GM18517 (cell line): ENCODE results near the gene IFRD1.
"Not testable (repeated sequence)": the region's sequence is repeated elsewhere in the genome, so short reads cannot be mapped to it uniquely, and the experiment has no call there.

Experiments
- ATAC-seq: cut with Tn5 transposase; IDR thresholded peaks from one replicate; pipeline ENCODE4 v1.9.1; 2021; ENCODE audit warnings: mild to moderate bottlenecking, moderate library complexity; ENCODE audit not compliant: unreplicated experiment

Gene IFRD1

GRCh38 chr7:112442210-112442609 lies 8.1 kb upstream of the IFRD1 start:
- ATAC-seq = no peak

- ATAC-seq = no peak
These were observed 5.8 kb upstream of the IFRD1 start for GRCh38 chr7:112444505-112444904.

GRCh38 chr7:112446431-112446830 lies 3.8 kb upstream of the IFRD1 start:
- ATAC-seq = no peak

DNA sequence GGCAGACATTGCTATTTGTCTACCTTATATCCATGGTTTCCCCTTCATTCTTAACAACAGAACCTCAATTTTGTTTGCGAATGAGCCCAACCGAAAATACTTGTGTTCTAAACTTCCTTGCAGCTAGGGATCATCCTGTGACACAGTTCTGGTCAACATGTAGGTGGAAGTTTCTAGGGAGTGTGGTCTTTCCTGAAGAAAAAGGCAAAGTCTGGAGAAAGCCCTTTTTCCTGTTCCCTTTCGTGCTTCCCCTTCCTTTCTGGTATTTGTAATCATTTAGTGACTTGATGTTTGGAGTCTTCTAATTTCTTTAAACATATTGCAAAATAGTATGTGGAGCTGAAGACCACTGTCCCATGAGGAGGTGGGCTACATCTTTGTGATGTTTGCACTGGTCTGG lies 2.9 kb upstream of the IFRD1 start:
- no peak for ATAC-seq

- no peak for ATAC-seq
These were observed 1.9 kb upstream of the IFRD1 start for GRCh38 chr7:112448381-112448780.

GRCh38 chr7:112448891-112449290 lies 1.4 kb upstream of the IFRD1 start:
- ATAC-seq = no peak

DNA sequence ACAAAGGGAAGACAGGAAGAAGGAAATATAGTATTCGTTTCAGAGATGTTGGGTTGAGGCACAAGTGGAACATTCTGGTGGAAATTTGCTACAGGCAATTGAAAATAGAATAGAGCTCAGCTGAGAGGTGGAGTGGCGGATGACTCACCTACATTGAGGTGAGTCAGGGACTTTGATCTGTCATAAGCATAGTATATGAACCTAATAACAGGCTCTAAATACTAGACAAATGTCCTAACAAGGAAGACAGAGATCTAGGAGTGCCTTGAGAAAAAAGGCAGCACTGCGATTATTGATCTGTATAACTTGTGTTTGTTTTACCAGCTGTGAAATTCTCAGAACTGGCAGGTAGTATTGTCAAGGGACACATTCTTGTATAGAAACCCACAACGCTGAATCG lies 907 bp upstream of the IFRD1 start:
- no peak for ATAC-seq

DNA sequence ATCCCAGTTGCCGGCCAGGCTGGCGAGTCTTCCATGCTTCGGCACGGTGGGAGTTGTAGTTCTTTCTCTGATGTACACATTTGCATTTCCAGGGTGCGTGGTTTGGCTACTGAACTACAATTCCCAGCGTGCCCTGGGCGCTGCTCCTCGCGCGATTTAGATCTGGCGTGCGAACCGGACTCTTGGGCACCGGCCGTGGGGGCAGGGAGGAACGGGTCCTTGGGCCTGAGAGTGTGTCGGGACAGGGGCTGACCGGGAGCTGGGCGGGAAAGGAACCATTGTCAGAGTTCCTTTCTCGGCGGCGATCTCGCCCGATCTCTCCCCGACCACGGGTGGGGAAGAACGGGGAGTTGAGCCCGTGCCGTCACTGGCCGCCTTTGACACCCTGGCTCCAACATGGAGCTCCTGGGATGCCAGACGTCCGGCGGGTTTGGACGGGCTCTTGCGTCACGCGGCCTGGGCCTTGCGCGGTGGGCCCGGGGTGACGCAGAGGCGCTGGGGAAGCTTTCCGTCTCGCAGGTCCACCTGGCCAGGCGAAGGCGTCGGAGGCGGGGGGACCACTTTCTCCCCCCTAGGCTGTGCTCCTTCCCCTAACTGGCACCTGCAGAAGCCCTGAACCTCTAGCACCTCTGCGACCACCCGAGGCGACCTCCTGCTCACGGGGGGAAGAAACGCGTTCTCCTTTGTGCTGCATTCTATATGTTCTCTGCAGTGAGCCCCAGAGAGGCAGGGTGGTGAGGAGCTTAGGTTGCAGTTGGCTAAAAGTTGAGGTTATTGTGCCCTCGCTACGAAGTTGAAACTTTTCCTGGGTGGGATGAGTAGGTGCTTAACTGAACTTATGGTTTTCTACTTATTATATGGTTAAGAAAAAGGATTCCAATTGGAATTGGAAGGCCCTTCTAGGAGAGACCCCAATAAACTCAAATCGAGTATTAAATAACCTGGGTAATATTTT lies 824 bp downstream of the IFRD1 start:
- ATAC-seq = peak; percentile 87

GRCh38 chr7:112452102-112452888 lies 2.0 kb downstream of the IFRD1 start:
- no peak for ATAC-seq

- no peak for ATAC-seq
These were observed 3.4 kb downstream of the IFRD1 start for GRCh38 chr7:112453505-112454171.

DNA sequence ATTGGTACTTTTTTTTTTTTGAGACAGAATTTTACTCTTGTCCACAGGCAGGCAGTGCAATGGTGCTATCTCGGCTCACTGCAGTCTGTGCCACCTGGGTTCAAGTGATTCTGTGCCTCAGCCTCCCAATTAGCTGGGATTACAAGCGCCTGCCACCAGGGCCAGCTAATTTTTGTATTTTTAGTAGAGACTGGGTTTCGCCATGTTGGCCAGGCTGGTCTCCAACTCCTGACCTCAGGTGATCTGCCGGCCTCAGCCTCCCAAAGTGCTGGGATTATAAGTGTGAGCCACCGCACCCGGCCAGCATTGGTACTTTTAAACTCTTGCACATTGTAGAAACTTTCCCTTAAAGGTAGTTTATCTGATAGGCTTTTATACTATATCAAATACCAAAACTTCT lies 3.9 kb downstream of the IFRD1 start:
- not testable (repeated sequence) for ATAC-seq

- no peak for ATAC-seq
These were observed 9.4 kb downstream of the IFRD1 start for GRCh38 chr7:112459645-112460044.

DNA sequence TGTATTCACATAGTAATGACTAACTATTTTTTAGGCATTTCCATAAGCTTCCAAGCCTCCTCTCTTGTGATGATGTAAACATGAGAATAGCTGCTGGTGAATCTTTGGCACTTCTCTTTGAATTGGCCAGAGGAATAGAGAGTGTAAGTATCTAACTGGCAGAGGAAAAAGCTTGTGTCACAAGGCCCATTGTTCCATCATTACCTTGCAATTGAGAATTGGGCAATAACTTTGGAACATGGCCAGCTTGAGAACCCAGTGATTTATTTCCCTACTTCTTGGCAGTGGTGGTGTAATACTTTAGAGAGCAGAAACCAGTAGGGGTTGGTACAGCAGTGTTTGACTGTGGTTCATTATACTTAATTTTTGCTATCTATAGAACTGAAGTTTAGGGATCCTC lies 12.0 kb downstream of the IFRD1 start:
- no peak for ATAC-seq

DNA sequence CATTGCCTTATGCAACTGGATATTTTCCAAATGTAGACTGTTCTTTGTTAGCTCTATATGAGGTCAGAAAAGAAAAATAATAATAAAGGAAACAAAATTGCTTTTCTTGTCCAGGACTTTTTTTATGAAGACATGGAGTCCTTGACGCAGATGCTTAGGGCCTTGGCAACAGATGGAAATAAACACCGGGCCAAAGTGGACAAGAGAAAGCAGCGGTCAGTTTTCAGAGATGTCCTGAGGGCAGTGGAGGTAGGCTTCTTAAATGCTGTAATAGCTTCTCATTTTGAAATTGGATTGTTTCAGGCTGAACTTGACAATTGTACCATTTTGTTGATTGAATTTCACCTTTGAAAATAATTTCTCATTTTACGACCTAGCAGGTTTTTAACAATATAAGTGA lies 17.6 kb downstream of the IFRD1 start:
- ATAC-seq = no peak

- no peak for ATAC-seq
These were observed 19.9 kb downstream of the IFRD1 start for GRCh38 chr7:112470194-112470593.

DNA sequence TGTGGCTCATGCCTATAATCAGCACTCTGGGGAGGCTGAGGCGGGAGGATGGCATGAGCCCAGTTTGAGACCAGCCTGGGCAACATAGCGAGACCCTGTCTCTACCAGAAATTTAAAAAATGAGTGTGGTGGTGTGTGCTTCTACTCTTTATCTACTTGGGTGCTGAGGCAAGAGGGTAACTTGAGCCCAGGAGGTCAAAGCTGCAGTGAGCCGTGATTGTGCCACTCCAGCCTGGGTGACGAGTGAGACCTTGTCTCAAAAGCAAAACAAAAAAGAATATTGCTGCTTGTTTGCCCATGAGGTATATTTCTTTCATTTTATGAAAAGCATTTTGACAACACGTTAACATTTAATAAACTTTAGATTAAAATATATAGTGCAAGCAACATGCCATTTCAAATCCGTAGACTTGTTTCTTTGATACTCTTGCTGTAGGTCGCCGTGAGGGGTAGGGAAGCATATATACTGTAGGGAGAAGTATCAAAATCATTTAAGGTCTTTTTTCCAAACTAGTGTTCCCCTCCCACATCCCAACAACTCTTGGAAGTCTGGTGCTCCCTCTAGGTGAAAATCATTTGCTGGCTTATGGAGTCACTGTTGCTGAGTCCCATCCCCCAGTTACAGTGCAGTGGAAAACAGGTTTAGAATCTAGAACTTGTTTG lies 26.3 kb downstream of the IFRD1 start:
- no peak for ATAC-seq

DNA sequence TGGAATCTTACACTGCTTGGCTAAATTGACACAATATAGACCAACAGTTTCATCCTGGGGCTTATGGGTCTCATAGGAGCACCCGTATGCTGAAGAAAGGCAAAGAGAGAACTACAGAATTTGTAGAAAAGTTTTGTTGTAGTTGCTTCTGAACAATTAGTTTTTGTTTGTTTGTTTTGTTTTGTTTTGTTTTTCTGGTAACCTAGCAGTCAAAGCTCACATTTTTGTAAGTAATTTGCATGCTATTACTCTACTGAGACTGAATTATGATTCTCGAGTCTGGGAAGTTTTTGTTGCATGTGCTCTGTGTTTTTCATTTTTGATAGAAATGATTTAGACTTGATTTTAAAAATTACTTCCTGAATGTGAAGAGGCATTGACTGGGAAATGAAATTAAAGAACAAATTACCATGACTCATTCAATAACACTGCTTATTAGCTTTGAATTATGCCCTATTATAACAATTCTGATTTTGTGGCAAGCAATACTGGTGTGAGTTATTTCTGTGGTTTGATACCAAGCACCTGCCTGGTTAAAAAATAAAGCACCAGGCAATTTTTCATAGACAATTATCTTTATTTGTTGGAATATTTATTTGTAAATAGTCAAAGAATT lies 31.0 kb downstream of the IFRD1 start:
- ATAC-seq = no peak

DNA sequence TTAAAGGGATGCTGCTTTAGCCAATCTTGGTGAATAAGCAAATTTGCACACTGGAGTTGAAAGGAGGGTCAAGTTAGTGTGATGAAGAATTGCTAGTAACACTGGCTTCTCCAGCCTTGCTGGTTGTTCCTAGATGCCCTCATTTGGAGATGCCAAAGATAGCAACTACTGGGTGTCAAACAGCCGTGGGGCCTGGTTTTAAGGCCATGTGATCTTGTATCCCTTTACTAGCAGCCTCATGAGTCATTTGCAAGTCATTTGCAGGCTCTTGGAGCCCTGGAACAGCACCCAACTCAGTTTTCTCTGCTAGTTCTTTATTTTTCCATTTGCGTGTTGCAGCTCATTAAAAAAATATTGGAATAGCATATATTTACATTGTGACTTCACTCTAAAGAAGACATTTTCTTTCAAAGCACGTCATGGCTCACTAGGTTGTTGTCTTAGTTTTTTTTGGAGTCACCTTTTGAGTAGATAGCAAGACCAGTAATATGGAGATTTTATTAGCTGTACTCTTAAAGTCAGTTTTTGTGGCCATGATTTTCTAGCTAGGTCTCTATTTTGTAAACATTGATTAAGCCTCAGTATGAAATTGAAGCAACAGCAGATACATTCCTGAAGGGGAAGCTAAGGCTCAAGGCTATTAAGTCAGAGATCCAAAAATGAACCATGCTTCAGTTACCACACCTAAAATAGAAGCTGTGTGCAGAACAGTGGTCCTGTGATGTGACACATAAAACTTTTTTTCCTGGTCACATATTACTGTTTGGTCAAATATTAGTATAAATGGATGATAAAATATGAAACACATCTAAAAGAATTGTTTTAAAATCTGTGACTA lies 31.8 kb downstream of the IFRD1 start:
- no peak for ATAC-seq

DNA sequence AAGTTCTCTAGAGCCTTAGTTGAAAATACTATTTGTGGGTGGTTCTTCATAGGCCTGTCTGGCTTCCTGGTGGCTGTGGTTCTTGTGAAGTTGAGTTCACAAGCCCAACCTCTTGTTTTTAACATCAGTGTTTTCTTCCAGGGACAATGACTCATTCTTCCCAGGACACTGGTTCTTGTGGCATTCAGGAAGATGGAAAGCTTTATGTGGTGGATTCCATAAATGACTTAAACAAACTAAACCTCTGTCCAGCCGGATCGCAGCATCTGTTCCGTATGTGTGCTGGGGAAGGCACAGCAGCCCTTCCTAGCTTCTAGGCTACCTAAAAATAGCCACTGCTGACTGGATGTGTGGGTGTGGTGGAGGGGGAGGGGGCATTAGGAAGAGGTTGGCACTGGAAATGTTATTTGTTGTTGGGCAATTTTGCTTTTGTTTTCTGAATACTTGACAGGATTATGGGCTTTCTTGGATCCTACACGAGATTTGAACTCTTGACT lies 34.5 kb downstream of the IFRD1 start:
- no peak for ATAC-seq
